Measurements from ENCODE around the gene OPCML.

Gene OPCML

GRCh38 chr11:132539590-132540368 lies 992.5 kb downstream of the OPCML start:
- DNase-seq (ENCODE audit: low read depth in 1 of 2, low spot score in 1 of 2) = no peak

GRCh38 chr11:132538642-132539041 lies 993.7 kb downstream of the OPCML start:
- DNase-seq (ENCODE audit: low read depth in 1 of 2, low spot score in 1 of 2) = no peak

DNA sequence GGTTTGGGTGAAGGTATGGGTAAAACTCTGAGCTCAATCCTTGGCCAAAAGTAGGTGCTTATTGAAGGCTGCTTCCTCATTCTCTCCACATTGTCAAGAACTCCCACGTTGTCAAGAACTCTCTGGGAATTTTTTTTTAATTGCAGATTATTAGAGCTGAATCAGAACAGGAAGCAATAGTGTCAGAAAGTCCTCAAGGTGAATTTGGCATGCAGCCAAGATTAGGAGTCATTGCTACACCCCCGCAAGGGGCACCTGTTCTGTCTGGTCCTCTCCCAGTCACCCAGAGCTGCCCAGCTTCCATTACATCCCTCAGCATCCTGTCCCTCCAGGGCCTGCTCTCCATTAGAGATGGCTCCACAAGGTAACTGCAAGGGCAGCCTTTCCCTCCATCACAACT lies 996.5 kb downstream of the OPCML start:
- DNase-seq (ENCODE audit: low read depth in 1 of 2, low spot score in 1 of 2) = no peak

- no peak for DNase-seq (ENCODE audit: low read depth in 1 of 2, low spot score in 1 of 2)
These were observed 1000.4 kb downstream of the OPCML start for GRCh38 chr11:132531921-132532320.

DNA sequence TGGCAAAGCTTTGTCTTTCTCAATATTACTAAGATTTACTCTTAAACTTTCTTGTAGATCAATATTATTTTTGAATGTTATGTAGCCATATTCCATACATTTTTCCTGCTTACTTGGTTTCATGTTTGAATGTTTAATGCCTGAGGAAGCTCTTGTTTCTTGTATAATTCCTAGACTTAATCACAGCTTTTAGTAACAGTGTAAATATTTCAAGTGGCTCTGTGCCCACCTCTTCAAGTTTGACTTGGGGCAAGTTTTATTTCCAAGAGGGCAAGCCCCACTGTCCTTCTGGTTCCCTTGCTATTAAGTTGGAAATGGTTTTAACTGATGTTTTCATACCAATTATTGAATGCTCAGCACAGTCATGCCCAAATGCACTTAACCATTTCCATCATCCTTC lies 1004.1 kb downstream of the OPCML start:
- no peak for DNase-seq (ENCODE audit: low read depth in 1 of 2, low spot score in 1 of 2)

DNA sequence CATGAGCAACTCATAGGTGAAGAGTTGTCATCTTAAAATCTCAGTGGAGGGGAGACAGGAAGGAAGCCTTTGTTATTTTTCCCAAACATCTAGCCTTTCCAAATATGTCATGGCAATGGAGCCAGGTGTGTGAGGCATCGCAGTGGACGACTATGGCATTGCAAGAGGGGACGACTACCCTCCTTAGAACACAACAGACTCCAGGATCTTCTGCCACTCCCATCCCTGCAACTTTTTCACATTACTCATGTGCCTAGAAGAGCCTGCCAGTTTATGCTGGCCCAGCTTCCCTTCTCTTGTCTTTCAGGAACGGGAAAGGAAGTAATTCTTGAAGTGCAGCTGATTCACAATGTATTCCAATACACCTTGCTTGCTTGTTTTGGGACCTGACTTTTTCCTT lies 1008.4 kb downstream of the OPCML start:
- DNase-seq (ENCODE audit: low read depth in 1 of 2, low spot score in 1 of 2) = no peak

GRCh38 chr11:132520199-132520598 lies 1012.1 kb downstream of the OPCML start:
- no peak for DNase-seq (ENCODE audit: low read depth in 1 of 2, low spot score in 1 of 2)

DNA sequence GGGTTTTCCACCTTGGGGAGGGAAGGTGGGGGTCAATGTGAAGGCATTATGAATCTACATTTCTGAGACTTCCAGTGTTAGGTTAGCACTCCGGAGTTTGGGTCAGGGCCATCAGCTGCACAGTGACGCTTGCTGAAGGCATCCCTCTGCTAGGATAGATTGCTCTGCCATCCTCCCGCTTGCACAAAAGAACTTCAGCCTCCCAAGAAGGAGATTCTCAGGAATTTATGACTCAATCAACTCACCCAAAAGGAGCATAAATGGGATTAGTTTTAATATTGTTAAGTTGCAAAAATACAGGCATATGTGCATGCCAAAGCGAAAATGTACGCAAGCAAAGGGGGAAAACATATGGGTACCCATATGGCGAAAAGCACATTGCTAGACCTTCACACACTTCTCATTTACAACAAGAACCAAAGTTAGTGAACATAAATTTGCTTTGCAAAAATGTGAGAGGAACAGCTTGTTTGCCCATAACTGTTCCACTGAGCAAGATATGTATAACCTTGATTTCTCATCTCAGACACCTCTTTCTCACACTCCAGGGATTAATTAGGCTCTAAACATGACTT lies 1013.0 kb downstream of the OPCML start:
- no peak for DNase-seq (ENCODE audit: low read depth in 1 of 2, low spot score in 1 of 2)

GRCh38 chr11:132504501-132505041 lies 1027.7 kb downstream of the OPCML start:
- DNase-seq (ENCODE audit: low read depth in 1 of 2, low spot score in 1 of 2) = no peak

- DNase-seq (ENCODE audit: low read depth in 1 of 2, low spot score in 1 of 2) = no peak
These were observed 1030.9 kb downstream of the OPCML start for GRCh38 chr11:132501356-132501755.

DNA sequence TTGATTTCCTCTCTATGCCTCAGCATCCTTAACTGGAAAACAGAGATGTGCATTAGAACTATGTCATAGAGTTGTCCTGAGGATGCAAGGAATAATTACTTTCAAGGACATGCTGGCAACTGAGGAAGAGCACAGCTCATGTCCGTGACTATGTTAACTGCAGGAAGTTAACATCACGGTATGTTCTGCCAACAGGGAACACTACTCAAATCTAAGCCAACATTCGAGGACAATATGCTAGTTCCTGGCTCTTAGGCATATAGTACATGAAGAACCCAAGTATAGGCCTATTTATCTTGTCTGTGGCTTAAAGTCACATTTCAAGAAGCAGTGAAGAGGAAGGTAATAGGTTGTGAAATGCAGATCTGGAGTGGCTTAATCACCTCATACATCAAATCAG lies 1032.6 kb downstream of the OPCML start:
- DNase-seq (ENCODE audit: low read depth in 1 of 2, low spot score in 1 of 2) = no peak

DNA sequence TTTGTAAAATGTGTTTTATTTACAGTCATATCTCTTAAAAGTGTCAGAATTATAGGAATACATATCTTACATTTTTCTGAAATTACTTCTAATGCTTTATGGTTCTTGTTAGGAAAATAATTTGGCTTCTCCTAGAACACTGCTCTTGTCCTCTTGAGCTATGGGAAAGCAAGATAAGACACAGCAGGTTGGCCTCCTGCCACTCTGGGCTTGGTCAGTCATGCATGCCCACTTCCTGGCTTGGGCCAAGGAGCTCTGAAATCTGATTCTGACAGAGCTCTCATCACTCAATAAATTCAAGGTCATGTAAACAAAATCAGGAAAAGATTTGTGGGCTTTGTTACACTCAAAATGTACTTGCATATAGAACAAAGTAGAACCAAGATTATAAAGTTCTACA lies 1036.0 kb downstream of the OPCML start:
- no peak for DNase-seq (ENCODE audit: low read depth in 1 of 2, low spot score in 1 of 2)

- DNase-seq (ENCODE audit: low read depth in 1 of 2, low spot score in 1 of 2) = no peak
These were observed 1038.5 kb downstream of the OPCML start for GRCh38 chr11:132493801-132494200.

GRCh38 chr11:132490978-132491377 lies 1041.3 kb downstream of the OPCML start:
- DNase-seq (ENCODE audit: low read depth in 1 of 2, low spot score in 1 of 2) = no peak

DNA sequence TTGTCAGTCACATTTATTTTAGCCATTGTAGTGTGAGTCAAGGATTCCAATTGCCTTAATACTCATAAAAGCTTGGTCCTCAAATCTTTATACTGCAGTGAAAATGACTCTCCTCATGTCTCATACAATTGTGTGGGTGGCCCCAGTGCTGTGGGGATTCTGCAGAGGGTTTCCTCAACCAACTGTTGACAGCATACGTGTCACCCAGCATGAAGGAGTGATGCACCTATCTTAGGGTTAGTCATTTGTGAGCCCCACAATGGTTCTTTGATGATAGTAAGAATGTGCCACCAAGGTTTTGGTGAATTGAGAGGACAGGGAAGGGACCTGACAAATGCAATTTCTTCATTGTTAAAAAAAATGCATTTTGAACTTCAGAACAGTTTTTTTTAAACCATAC lies 1046.2 kb downstream of the OPCML start:
- no peak for DNase-seq (ENCODE audit: low read depth in 1 of 2, low spot score in 1 of 2)

DNA sequence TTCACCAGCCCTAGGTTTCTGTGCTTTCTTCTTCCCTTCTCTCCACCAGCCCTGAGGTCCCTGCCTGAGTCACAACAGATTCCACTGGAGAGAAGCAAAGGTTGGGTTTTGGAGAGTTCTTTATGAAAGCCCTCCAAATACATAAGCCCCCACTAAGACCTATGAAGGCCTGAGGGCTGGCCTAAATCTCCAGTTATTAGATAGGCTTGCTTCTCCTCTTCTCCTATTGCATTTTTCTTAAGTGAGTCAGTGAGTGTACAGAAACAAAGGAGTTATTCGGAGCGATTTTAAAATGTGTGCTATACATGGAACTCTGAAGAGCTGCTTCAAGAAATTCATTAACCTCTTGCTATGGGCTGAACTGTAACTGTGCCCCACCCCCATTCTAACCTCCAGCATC lies 1057.3 kb downstream of the OPCML start:
- no peak for DNase-seq (ENCODE audit: low read depth in 1 of 2, low spot score in 1 of 2)

- no peak for DNase-seq (ENCODE audit: low read depth in 1 of 2, low spot score in 1 of 2)
These were observed 1059.7 kb downstream of the OPCML start for GRCh38 chr11:132472411-132473172.

GRCh38 chr11:132471466-132471865 lies 1060.8 kb downstream of the OPCML start:
- DNase-seq (ENCODE audit: low read depth in 1 of 2, low spot score in 1 of 2) = no peak

- no peak for DNase-seq (ENCODE audit: low read depth in 1 of 2, low spot score in 1 of 2)
These were observed 1065.3 kb downstream of the OPCML start for GRCh38 chr11:132466983-132467382.

- no peak for DNase-seq (ENCODE audit: low read depth in 1 of 2, low spot score in 1 of 2)
These were observed 1067.4 kb downstream of the OPCML start for GRCh38 chr11:132464939-132465338.

GRCh38 chr11:132464003-132464342 lies 1068.3 kb downstream of the OPCML start:
- DNase-seq (ENCODE audit: low read depth in 1 of 2, low spot score in 1 of 2) = no peak

Measured in stimulated activated CD4-positive, alpha-beta T cell treated with anti-CD3 and anti-CD28 coated beads, Interleukin-15, amount 100 ng/mL, for 1 hour (primary cell).